Endothelial cell of umbilical vein (primary cell): ENCODE data around the gene GCA. TPM values are rescaled to one million over a fixed set of nuclear protein-coding genes. Genes with fewer than 3 reads are reported as not detected.

ENCODE experiments used
- BruUV-seq: library from RNA; stranded (reverse); fragments of 400-500 nt; replicated peaks from 2 replicates; lab custom pipeline; 2021; lab: Mats Ljungman, UMichigan
- CTCF ChIA-PET: fragments of 300-600, 350-600 bp; sonication (Branson Sonifier 250); formaldehyde crosslinking; loops from one replicate; lab custom pipeline; 2021; ENCODE audit warnings: antibody characterized with exemption, inconsistent platforms; lab: Charles Lee
- POLR2A ChIA-PET: fragments of 300-600, 350-600 bp; sonication (Branson Sonifier 250); formaldehyde crosslinking; loops from one replicate; lab custom pipeline; 2021; ENCODE audit warnings: antibody characterized with exemption, inconsistent platforms; lab: Charles Lee
- DNase-seq: peaks from one replicate; pipeline ENCODE4 v3.0.0-alpha.2; 2011; ENCODE audit warnings: low read depth, low spot score
- FAIRE-seq: peaks from 2 replicates; lab custom pipeline; 2011; peaks lifted over from hg19 to GRCh38; lab: Jason Lieb, UNC
- H2AFZ ChIP-seq: 2 replicates; pipeline ENCODE4 v1.6.0; 2012; ENCODE audit warnings: low read depth, low read length, control low read depth, inconsistent platforms
- H3K27ac ChIP-seq: 2 replicates; pipeline ENCODE4 v1.5.1; 2011; ENCODE audit warnings: low read depth, mild to moderate bottlenecking, control low read depth, low read length, moderate library complexity; ENCODE audit not compliant: insufficient read depth
- H3K27me3 ChIP-seq, 2 experiments: 2 replicates each; pipeline versions ENCODE4 v1.6.0 to v1.6.1; 2011; ENCODE audit warnings: low read length in 2 of 2, mixed read lengths in 1 of 2; ENCODE audit not compliant: control insufficient read depth in 2 of 2, insufficient read depth in 2 of 2
- H3K36me3 ChIP-seq, 2 experiments: 2 replicates in 1 of 2; 3 replicates in 1 of 2; pipeline ENCODE4 v1.5.1; 2011; ENCODE audit warnings: low read length in 2 of 2, mild to moderate bottlenecking in 1 of 2, moderate library complexity in 1 of 2; ENCODE audit not compliant: control insufficient read depth in 2 of 2, insufficient read depth in 2 of 2; ENCODE audit errors: extremely low read depth in 1 of 2
- H3K4me1 ChIP-seq: 3 replicates; pipeline ENCODE4 v1.5.1; 2011; ENCODE audit warnings: mild to moderate bottlenecking, low read length; ENCODE audit not compliant: control insufficient read depth, insufficient read depth; ENCODE audit errors: extremely low read depth
- H3K4me2 ChIP-seq: 2 replicates; pipeline ENCODE4 v1.6.1; 2011; ENCODE audit warnings: low read length, control low read depth, mixed read lengths; ENCODE audit not compliant: insufficient read depth
- H3K4me3 ChIP-seq, 3 experiments: fragments of 200-600 bp in 1 of 3; sonication (generic), shearing (Covaris generic) in 1 of 3; replicated peaks in 1 of 3; 2 replicates each; pipeline ENCODE4 v1.5.1; 2011 to 2016; ENCODE audit warnings: control low read depth in 3 of 3, low read length in 3 of 3, mild to moderate bottlenecking in 2 of 3, inconsistent platforms in 1 of 3, low read depth in 1 of 3, moderate library complexity in 1 of 3; ENCODE audit not compliant: insufficient read depth in 1 of 3
- H3K79me2 ChIP-seq: 2 replicates; pipeline ENCODE4 v1.6.0; 2012; ENCODE audit warnings: low read length, inconsistent platforms; ENCODE audit not compliant: control insufficient read depth, insufficient read depth
- H3K9ac ChIP-seq: replicated peaks from 2 replicates; pipeline ENCODE3; 2011; ENCODE audit warnings: low read length, control low read depth; ENCODE audit not compliant: insufficient read depth; ENCODE audit errors: extremely low read depth
- H3K9me1 ChIP-seq: replicated peaks from 3 replicates; pipeline ENCODE4 v1.6.0; 2011; ENCODE audit warnings: mild to moderate bottlenecking, low read length; ENCODE audit not compliant: control insufficient read depth, insufficient read depth; ENCODE audit errors: extremely low read depth
- H3K9me3 ChIP-seq: replicated peaks from 2 replicates; pipeline ENCODE4 v1.5.1; 2012; ENCODE audit warnings: low read length, inconsistent platforms; ENCODE audit not compliant: control insufficient read depth, insufficient read depth
- H4K20me1 ChIP-seq: replicated peaks from 2 replicates; pipeline ENCODE3; 2011; ENCODE audit warnings: mild to moderate bottlenecking, low read length; ENCODE audit not compliant: control insufficient read depth, insufficient read depth; ENCODE audit errors: extremely low read depth
- EZH2 ChIP-seq: IDR thresholded peaks from 2 replicates; pipeline ENCODE4 v1.6.1; 2012; ENCODE audit warnings: borderline replicate concordance, low read depth, mild to moderate bottlenecking, moderate library complexity, low read length, inconsistent platforms; ENCODE audit not compliant: severe bottlenecking
- FOS ChIP-seq: IDR thresholded peaks from 2 replicates; pipeline ENCODE4 v1.6.1; 2011; ENCODE audit warnings: mild to moderate bottlenecking, low read length, moderate library complexity, borderline replicate concordance; ENCODE audit not compliant: insufficient read depth
- GATA2 ChIP-seq: IDR thresholded peaks from 2 replicates; pipeline ENCODE4 v1.7.0; 2011; ENCODE audit warnings: low read depth, mild to moderate bottlenecking, moderate library complexity, mixed read lengths, low read length; ENCODE audit not compliant: insufficient read length, insufficient read depth
- JUN ChIP-seq: IDR thresholded peaks from 2 replicates; pipeline ENCODE4 v1.6.1; 2011; ENCODE audit warnings: borderline replicate concordance, low read depth; ENCODE audit not compliant: insufficient read length, insufficient read depth
- MYC ChIP-seq: IDR thresholded peaks from one replicate; pipeline ENCODE4 v1.6.1; 2011; ENCODE audit warnings: mild to moderate bottlenecking, low read depth, low read length
- POLR2A ChIP-seq: IDR thresholded peaks from 2 replicates; pipeline ENCODE4 v1.6.1; 2012; ENCODE audit warnings: low read depth, mild to moderate bottlenecking, control low read depth, low read length
- POLR2AphosphoS5 ChIP-seq: IDR thresholded peaks from 2 replicates; pipeline ENCODE4 v1.6.1; 2012; ENCODE audit warnings: low read depth, mild to moderate bottlenecking, control low read depth, low read length, moderate library complexity; ENCODE audit not compliant: insufficient read depth
- dilution Hi-C: fragments of 300-500 bp; cut with MboI; formaldehyde crosslinking; loops from one replicate; pipeline ENCODE4 v1.15.0; 2019; ENCODE audit warnings: low sequenced_read_pairs; ENCODE audit not compliant: extremely low pct_ligation_motif_present
- intact Hi-C: fragments of 100-400 bp; cut with micrococcal nuclease; formaldehyde crosslinking; loops from one replicate; pipeline ENCODE4 v1.10.0; 2022
- polyA plus RNA-seq, 4 experiments: library from polyadenylated mRNA; depleted of rRNA in 3 of 4; stranded (reverse) in 3 of 4; unstranded in 1 of 4; fragments of >200 nt; gene quantifications; 2 replicates each; pipeline versions ENCODE4 v1.2.1 to v1.2.3, GENCODE V29; 2011 to 2012; ENCODE audit warnings: missing spikeins in 1 of 4
- total RNA-seq: library from RNA; stranded (reverse); gene quantifications from 2 replicates; pipeline ENCODE4 v1.2.3, GENCODE V29; 2021
- TF ChIP-seq, protein P1 (sequence below), 2 donors: IDR thresholded peaks; 1 replicate in 1 of 2; 2 replicates in 1 of 2; pipeline ENCODE4 v1.5.1; 2011; ENCODE audit warnings: low read length in 2 of 2, mild to moderate bottlenecking in 2 of 2, moderate library complexity in 2 of 2, control low read depth in 1 of 2, inconsistent platforms in 1 of 2, low read depth in 1 of 2; ENCODE audit not compliant: insufficient read depth in 1 of 2; ENCODE audit errors: extremely low read depth in 1 of 2
- TF ChIP-seq, protein P2 (sequence below): IDR thresholded peaks from 2 replicates; pipeline ENCODE4 v1.6.1; 2011; ENCODE audit not compliant: insufficient read depth, insufficient read length

Gene GCA
- total and polyA plus RNA-seq, 2 donors (not counting 3 experiments of a cell fraction or from before 2014, with no cell fraction given), result 10.7 to 11.2 TPM

DNA sequence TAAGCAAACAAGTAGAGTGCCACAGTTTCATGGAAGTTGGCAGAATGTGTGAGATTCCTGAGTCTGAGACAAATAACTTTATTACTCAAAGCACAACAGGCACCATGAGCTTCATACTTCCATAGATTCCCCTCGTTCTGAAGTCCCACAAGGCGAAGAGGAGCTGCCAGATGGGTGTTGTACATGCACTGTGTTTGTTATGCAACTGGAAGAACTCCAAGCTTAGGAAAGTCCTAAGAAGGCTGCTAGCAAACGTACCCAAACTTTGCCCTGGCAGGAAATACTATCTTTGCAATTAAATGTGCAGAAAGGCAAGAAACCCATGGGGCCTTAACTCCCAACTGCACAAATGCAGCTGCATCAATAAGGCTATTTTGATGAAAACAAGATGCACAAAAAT lies 1.6 kb upstream of the GCA start:
- Histone ChIP-seq H3K4me3 (no peak overlapping the region), H3K9me3 (no peaks in the 10 kb centered on the region), H3K9ac (no peak overlapping the region), H4K20me1 (no peaks in the 10 kb centered on the region), H2AFZ (no peak overlapping the region), H3K9me1 (no peaks in the 10 kb centered on the region), H3K27ac (no peak overlapping the region), H3K4me1 (peaks cover 4% of the 10 kb centered on the region), H3K27me3 (peaks cover 6 to 9% of the 10 kb centered on the region in 2 experiments), H3K36me3 (no peaks in the 10 kb centered on the region), H3K79me2 (no peaks in the 10 kb centered on the region), H3K4me2 (no peak overlapping the region)
- peak; percentile 21 for FAIRE-seq
- dilution Hi-C loops (no loop called here), intact Hi-C loops (no loop called here)
- ChIA-PET POLR2A (no interaction called here), CTCF (interaction anchor here (2.7 kb wide), 1 partner anchor 8 kb away, joined by 12 read pairs; no protein-coding TSS in a partner anchor)
- BruUV-seq, result no TSS peak
- no peak for DNase-seq
- no peak for TF ChIP-seq JUN
- TF ChIP-seq MYC, result no peak

GRCh38 chr2:162342841-162343240 lies 1.1 kb upstream of the GCA start:
- intact Hi-C loops, result no loop called here
- Histone ChIP-seq H2AFZ (no peak overlapping the region), H3K9me1 (no peaks in the 10 kb centered on the region), H3K9ac (no peak overlapping the region), H3K9me3 (no peaks in the 10 kb centered on the region), H3K4me2 (no peak overlapping the region), H3K27me3 (peaks cover 6 to 9% of the 10 kb centered on the region in 2 experiments), H4K20me1 (no peaks in the 10 kb centered on the region), H3K4me3 (no peak overlapping the region), H3K4me1 (peaks cover 4% of the 10 kb centered on the region), H3K36me3 (no peaks in the 10 kb centered on the region), H3K27ac (no peak overlapping the region), H3K79me2 (no peaks in the 10 kb centered on the region)
- ChIA-PET CTCF (interaction anchor here (1.6 to 2.7 kb wide), 2 partner anchors 9 to 45 kb away, joined by 5 to 12 read pairs; no protein-coding TSS in a partner anchor), POLR2A (no interaction called here)
- DNase-seq (no peak), FAIRE-seq (no peak)
- TF ChIP-seq POLR2AphosphoS5 (no peak), MYC (no peak), POLR2A (no peak), FOS (no peak), GATA2 (no peak), EZH2 (no peak), JUN (no peak)
- TF ChIP-seq, protein P1, sequence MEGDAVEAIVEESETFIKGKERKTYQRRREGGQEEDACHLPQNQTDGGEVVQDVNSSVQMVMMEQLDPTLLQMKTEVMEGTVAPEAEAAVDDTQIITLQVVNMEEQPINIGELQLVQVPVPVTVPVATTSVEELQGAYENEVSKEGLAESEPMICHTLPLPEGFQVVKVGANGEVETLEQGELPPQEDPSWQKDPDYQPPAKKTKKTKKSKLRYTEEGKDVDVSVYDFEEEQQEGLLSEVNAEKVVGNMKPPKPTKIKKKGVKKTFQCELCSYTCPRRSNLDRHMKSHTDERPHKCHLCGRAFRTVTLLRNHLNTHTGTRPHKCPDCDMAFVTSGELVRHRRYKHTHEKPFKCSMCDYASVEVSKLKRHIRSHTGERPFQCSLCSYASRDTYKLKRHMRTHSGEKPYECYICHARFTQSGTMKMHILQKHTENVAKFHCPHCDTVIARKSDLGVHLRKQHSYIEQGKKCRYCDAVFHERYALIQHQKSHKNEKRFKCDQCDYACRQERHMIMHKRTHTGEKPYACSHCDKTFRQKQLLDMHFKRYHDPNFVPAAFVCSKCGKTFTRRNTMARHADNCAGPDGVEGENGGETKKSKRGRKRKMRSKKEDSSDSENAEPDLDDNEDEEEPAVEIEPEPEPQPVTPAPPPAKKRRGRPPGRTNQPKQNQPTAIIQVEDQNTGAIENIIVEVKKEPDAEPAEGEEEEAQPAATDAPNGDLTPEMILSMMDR (IDR thresholded peaks at IDR 0.05; ENCODE audit: extremely low read depth in 1 of 2, insufficient read depth in 1 of 2, low read depth in 1 of 2, low read length in 2 of 2), result no peak
- TF ChIP-seq, protein P2, sequence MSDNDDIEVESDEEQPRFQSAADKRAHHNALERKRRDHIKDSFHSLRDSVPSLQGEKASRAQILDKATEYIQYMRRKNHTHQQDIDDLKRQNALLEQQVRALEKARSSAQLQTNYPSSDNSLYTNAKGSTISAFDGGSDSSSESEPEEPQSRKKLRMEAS, result no peak
- BruUV-seq, result no TSS peak
- dilution Hi-C loops, result no loop called here
